ENCODE data around the gene SMIM45.
A peak's percentile ranks its signal among the peaks of the same experiment; 100 is the strongest.

Gene SMIM45

DNA sequence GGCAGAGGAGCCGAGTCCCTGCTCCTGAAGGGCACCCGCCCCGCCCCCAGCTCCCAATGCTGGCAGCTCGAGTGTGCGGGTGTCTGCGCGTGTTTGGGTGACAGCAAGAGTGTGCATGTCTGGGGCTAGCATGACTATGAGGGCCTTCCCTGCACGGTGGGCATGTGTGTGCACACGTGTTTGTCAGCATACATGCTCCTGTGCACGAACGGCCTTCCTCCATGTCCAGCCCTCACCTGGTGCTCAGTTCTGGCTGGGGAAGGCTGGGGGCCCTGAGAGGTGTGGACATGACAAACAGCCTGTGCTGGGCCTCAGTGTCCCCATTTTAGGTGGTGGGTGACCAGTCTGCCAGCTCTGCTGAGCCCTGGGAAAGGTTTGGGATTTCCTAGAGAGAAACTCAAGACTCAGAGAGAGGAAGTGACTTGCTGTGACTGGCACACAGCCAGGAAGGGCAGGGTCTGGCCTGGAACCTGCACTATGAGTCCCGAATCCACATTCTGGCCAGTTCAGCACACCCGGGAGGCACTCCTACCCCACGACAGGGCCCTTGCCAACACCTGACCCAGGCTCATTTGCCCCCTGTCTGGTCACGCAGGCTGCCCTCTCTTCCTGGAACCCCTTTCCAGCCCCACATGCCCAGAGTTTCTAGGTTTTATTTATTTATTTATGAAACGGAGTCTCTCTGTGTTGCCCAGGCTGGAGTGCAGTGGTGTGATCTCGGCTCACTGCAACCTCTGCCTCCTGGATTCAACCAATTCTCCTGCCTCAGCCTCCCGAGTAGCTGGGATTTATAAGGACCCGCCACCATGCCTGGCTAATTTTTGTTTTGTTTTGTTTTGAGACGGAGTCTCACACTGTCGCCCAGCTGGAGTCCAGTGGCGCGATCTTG lies 33.8 kb upstream of the SMIM45 start (continued):
- peak; percentile 61; the same call in 1 of the 2 replicates for TF ChIP-seq ZNF184 (tag by site-specific recombination; IDR thresholded peaks at IDR 0.05)
- no peak for TF ChIP-seq ZSCAN16 (tag by site-specific recombination; IDR thresholded peaks at IDR 0.05)
- peak; percentile 93 for TF ChIP-seq ZNF121 (tag by site-specific recombination; IDR thresholded peaks at IDR 0.05)
- TF ChIP-seq, protein P1, sequence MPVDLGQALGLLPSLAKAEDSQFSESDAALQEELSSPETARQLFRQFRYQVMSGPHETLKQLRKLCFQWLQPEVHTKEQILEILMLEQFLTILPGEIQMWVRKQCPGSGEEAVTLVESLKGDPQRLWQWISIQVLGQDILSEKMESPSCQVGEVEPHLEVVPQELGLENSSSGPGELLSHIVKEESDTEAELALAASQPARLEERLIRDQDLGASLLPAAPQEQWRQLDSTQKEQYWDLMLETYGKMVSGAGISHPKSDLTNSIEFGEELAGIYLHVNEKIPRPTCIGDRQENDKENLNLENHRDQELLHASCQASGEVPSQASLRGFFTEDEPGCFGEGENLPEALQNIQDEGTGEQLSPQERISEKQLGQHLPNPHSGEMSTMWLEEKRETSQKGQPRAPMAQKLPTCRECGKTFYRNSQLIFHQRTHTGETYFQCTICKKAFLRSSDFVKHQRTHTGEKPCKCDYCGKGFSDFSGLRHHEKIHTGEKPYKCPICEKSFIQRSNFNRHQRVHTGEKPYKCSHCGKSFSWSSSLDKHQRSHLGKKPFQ (tag by site-specific recombination; IDR thresholded peaks at IDR 0.05): 0 out of 2 replicates have a peak, but pooled peaks have one; percentile 61
- no peak for TF ChIP-seq ZNF404 (tag by site-specific recombination; IDR thresholded peaks at IDR 0.05)
- 0 out of 2 replicates have a peak, but pooled peaks have one; percentile 22 for TF ChIP-seq ZFP3 (tag by site-specific recombination; IDR thresholded peaks at IDR 0.05; ENCODE audit: low read depth)
- TF ChIP-seq, protein P2, sequence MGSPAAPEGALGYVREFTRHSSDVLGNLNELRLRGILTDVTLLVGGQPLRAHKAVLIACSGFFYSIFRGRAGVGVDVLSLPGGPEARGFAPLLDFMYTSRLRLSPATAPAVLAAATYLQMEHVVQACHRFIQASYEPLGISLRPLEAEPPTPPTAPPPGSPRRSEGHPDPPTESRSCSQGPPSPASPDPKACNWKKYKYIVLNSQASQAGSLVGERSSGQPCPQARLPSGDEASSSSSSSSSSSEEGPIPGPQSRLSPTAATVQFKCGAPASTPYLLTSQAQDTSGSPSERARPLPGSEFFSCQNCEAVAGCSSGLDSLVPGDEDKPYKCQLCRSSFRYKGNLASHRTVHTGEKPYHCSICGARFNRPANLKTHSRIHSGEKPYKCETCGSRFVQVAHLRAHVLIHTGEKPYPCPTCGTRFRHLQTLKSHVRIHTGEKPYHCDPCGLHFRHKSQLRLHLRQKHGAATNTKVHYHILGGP (tag by site-specific recombination; IDR thresholded peaks at IDR 0.05): peak; percentile 93
- TF ChIP-seq, protein P3, sequence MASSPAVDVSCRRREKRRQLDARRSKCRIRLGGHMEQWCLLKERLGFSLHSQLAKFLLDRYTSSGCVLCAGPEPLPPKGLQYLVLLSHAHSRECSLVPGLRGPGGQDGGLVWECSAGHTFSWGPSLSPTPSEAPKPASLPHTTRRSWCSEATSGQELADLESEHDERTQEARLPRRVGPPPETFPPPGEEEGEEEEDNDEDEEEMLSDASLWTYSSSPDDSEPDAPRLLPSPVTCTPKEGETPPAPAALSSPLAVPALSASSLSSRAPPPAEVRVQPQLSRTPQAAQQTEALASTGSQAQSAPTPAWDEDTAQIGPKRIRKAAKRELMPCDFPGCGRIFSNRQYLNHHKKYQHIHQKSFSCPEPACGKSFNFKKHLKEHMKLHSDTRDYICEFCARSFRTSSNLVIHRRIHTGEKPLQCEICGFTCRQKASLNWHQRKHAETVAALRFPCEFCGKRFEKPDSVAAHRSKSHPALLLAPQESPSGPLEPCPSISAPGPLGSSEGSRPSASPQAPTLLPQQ (tag by site-specific recombination; IDR thresholded peaks at IDR 0.05): no peak

DNA sequence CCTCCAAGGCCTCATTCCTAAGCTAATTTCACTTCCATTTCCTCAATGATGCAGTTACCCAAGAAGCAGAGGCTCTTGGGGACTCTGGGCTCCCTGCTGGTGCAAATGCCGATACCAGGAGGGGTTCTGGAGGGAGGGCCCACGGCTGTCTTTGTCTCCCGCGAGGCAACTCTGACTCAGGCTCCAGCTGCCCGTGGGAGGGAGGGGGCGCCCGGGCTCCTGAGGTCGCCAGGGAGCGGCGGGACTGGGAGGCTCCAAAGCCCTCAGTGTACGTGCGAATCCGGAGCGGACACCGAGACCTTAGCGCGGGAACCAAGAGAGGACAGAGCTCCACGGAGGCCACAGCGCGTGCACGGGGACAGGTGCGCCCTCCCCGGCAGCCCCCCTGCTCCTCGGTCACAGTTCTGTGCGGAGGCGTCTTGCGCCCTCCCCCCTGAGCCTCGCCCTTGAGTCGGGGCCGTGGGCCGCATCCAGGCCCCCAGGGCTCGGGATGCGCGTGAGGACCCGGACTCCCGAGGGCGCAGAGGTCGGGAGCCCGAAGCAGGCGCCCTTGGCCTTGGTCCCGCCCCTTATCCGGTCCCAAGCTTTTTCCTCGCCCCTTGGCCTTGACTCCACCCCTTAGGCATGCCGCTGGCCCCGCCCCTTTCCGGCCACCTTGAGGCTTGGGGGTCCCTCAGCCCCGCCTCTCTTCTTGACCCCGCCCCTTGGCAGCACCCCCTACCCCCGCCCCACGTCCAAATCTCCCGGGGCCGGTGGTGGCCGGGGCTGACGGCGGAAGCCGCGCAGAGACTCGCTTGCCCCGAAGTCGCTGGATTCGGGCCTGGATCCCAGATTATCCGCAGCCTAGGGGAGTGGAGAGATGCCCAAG lies 32.4 kb upstream of the SMIM45 start:
- Histone ChIP-seq H3K27ac (ENCODE audit: extremely low read depth, low read depth, low read length) (no peak overlapping the region), H3K9me3 (ENCODE audit: control insufficient read depth, insufficient read depth, low read depth, low read length) (no peaks in the 10 kb centered on the region), H3K36me3 (ENCODE audit: control insufficient read depth in 2 of 2, insufficient read depth in 1 of 2, low read length in 2 of 2) (no peaks in the 10 kb centered on the region; a peak in 1 of 3 replicates), H3K4me1 (ENCODE audit: control insufficient read depth, insufficient read depth, low read length) (peaks cover 6% of the 10 kb centered on the region), H3K4me3 (ENCODE audit: low read depth, low read length) (no peak overlapping the region)
- ChIA-PET CTCF (interaction anchor here (0.7 kb wide), 2 partner anchors 206 to 221 kb away, joined by 3 to 4 read pairs; no protein-coding TSS in a partner anchor), POLR2A (interaction anchor here (1.2 to 3.7 kb wide), 2 partner anchors 10 to 27 kb away, joined by 5 to 13 read pairs; partner anchors contain the start of gene CENPM)
- no peak for TF ChIP-seq ZNF324 (tag by site-specific recombination; IDR thresholded peaks at IDR 0.05)
- TF ChIP-seq ZXDB (tag by site-specific recombination; IDR thresholded peaks at IDR 0.05): no peak
- TF ChIP-seq ZFHX2 (tag by site-specific recombination; conservative IDR thresholded peaks at IDR 0.05): peak; percentile 61
- no peak for TF ChIP-seq ZNF560 (tag by site-specific recombination; IDR thresholded peaks at IDR 0.05; ENCODE audit: borderline replicate concordance)
- peak; percentile 69 for TF ChIP-seq EGR2 (tag by site-specific recombination; IDR thresholded peaks at IDR 0.05; ENCODE audit: low read depth)
- no peak for TF ChIP-seq ZBTB7A (tag by site-specific recombination; IDR thresholded peaks at IDR 0.05; ENCODE audit: low read depth)
- no peak for TF ChIP-seq ZNF623 (tag by site-specific recombination; IDR thresholded peaks at IDR 0.05)
- TF ChIP-seq ZNF24 (tag by site-specific recombination; IDR thresholded peaks at IDR 0.05): no peak
- TF ChIP-seq KLF7 (tag by site-specific recombination; IDR thresholded peaks at IDR 0.05; ENCODE audit: borderline replicate concordance): no peak
- TF ChIP-seq ZNF221 (tag by site-specific recombination; IDR thresholded peaks at IDR 0.05; ENCODE audit: borderline replicate concordance): no peak
- no peak for TF ChIP-seq RBAK (tag by site-specific recombination; IDR thresholded peaks at IDR 0.05)
- TF ChIP-seq SP2 (tag by site-specific recombination; IDR thresholded peaks at IDR 0.05): peak; percentile 17; the same call in 1 of the 2 replicates
- TF ChIP-seq, protein P4, sequence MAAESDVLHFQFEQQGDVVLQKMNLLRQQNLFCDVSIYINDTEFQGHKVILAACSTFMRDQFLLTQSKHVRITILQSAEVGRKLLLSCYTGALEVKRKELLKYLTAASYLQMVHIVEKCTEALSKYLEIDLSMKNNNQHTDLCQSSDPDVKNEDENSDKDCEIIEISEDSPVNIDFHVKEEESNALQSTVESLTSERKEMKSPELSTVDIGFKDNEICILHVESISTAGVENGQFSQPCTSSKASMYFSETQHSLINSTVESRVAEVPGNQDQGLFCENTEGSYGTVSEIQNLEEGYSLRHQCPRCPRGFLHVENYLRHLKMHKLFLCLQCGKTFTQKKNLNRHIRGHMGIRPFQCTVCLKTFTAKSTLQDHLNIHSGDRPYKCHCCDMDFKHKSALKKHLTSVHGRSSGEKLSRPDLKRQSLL (tag by site-specific recombination; IDR thresholded peaks at IDR 0.05): peak; percentile 33; the same call in 1 of the 2 replicates
- TF ChIP-seq, protein P5, sequence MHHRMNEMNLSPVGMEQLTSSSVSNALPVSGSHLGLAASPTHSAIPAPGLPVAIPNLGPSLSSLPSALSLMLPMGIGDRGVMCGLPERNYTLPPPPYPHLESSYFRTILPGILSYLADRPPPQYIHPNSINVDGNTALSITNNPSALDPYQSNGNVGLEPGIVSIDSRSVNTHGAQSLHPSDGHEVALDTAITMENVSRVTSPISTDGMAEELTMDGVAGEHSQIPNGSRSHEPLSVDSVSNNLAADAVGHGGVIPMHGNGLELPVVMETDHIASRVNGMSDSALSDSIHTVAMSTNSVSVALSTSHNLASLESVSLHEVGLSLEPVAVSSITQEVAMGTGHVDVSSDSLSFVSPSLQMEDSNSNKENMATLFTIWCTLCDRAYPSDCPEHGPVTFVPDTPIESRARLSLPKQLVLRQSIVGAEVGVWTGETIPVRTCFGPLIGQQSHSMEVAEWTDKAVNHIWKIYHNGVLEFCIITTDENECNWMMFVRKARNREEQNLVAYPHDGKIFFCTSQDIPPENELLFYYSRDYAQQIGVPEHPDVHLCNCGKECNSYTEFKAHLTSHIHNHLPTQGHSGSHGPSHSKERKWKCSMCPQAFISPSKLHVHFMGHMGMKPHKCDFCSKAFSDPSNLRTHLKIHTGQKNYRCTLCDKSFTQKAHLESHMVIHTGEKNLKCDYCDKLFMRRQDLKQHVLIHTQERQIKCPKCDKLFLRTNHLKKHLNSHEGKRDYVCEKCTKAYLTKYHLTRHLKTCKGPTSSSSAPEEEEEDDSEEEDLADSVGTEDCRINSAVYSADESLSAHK (tag by site-specific recombination; IDR thresholded peaks at IDR 0.05): no peak
- TF ChIP-seq, protein P3 (tag by site-specific recombination; IDR thresholded peaks at IDR 0.05): 0 out of 2 replicates have a peak, but pooled peaks have one; percentile 34
